WTC11 (cell line): ENCODE data around the gene STON1. TPM values are rescaled to one million over a fixed set of nuclear protein-coding genes. Genes with fewer than 3 reads are reported as not detected.

Experiments
- ATAC-seq: fragments of 200-7000 bp; cut with Tn5 transposase; 2 replicates; pipeline ENCODE4 v1.10.0; 2021; ENCODE audit warnings: mild to moderate bottlenecking, moderate library complexity
- CTCF ChIA-PET: fragments of 300-600 bp; sonication (Branson Sonifier 250); formaldehyde crosslinking; loops from one replicate; lab custom pipeline; 2021; ENCODE audit warnings: antibody characterized with exemption; lab: Charles Lee
- POLR2A ChIA-PET: fragments of 350-600 bp; sonication (Branson Sonifier 250); formaldehyde crosslinking; loops from one replicate; lab custom pipeline; 2021; ENCODE audit warnings: antibody characterized with exemption; lab: Charles Lee
- DNase-seq: peaks from one replicate; pipeline ENCODE4 v3.0.0; 2021; ENCODE audit warnings: low spot score
- H3K27ac Mint-ChIP-seq: 2 replicates; pipeline ENCODE4 v1.8.0; 2021; ENCODE audit warnings: mixed read lengths
- H3K27me3 Mint-ChIP-seq: 2 replicates; pipeline ENCODE4 v1.8.0; 2021; ENCODE audit warnings: low read depth, mild to moderate bottlenecking, moderate library complexity, mixed read lengths
- H3K36me3 Mint-ChIP-seq: 2 replicates; pipeline ENCODE4 v1.8.0; 2021; ENCODE audit warnings: mixed read lengths
- H3K4me1 Mint-ChIP-seq: 2 replicates; pipeline ENCODE4 v1.8.0; 2022; ENCODE audit warnings: mixed read lengths
- H3K4me3 Mint-ChIP-seq: 2 replicates; pipeline ENCODE4 v1.8.0; 2021; ENCODE audit warnings: mild to moderate bottlenecking, moderate library complexity, mixed read lengths
- H3K9me3 Mint-ChIP-seq: 2 replicates; pipeline ENCODE4 v1.8.0; 2021; ENCODE audit warnings: mixed read lengths
- ARID4B ChIP-seq: sonication (generic); formaldehyde crosslinking; IDR thresholded peaks from 2 replicates; pipeline ENCODE4 v1.8.0; 2023; ENCODE audit warnings: missing genetic modification reagents, mild to moderate bottlenecking, borderline replicate concordance
- ATF2 ChIP-seq: sonication (generic); formaldehyde crosslinking; IDR thresholded peaks from 2 replicates; pipeline ENCODE4 v1.8.1; 2022; ENCODE audit warnings: low read depth, missing genetic modification reagents, borderline replicate concordance
- EMX1 ChIP-seq: fragments of 250-450 bp; sonication (Bioruptor Pico); IDR thresholded peaks from 2 replicates; pipeline ENCODE4 v1.8.0; 2021; ENCODE audit warnings: mild to moderate bottlenecking
- ESRRA ChIP-seq: sonication (generic); formaldehyde crosslinking; IDR thresholded peaks from 2 replicates; pipeline ENCODE4 v1.8.1; 2022; ENCODE audit warnings: mild to moderate bottlenecking, missing genetic modification reagents, borderline replicate concordance
- FOXJ3 ChIP-seq: sonication (generic); formaldehyde crosslinking; IDR thresholded peaks from 2 replicates; pipeline ENCODE4 v1.9.0; 2021; ENCODE audit warnings: missing genetic modification reagents, mild to moderate bottlenecking, borderline replicate concordance
- GABPB1 ChIP-seq: sonication (generic); formaldehyde crosslinking; IDR thresholded peaks from 2 replicates; pipeline ENCODE4 v1.8.1; 2023; ENCODE audit warnings: mild to moderate bottlenecking, missing genetic modification reagents
- GRHL2 ChIP-seq: fragments of 250-450 bp; sonication (Bioruptor Pico); IDR thresholded peaks from 2 replicates; pipeline ENCODE4 v1.8.0; 2022; ENCODE audit warnings: mild to moderate bottlenecking, moderate library complexity; ENCODE audit not compliant: insufficient replicate concordance, severe bottlenecking
- GTF2I ChIP-seq: fragments of 250-450 bp; sonication (Bioruptor Pico); conservative IDR thresholded peaks from 2 replicates; pipeline ENCODE4 v1.4.0; 2021; ENCODE audit warnings: mild to moderate bottlenecking
- IRF2 ChIP-seq: sonication (generic); formaldehyde crosslinking; IDR thresholded peaks from 2 replicates; pipeline ENCODE4 v1.8.0; 2022; ENCODE audit warnings: low read depth, missing genetic modification reagents, borderline replicate concordance
- OVOL2 ChIP-seq: fragments of 250-450 bp; sonication (Bioruptor Pico); IDR thresholded peaks from 2 replicates; pipeline ENCODE4 v1.9.0; 2021; ENCODE audit warnings: mild to moderate bottlenecking, borderline replicate concordance
- USF2 ChIP-seq: sonication (generic); formaldehyde crosslinking; IDR thresholded peaks from 2 replicates; pipeline ENCODE4 v1.8.1; 2023; ENCODE audit warnings: mild to moderate bottlenecking, missing genetic modification reagents, moderate library complexity
- ZNF263 ChIP-seq: sonication (generic); formaldehyde crosslinking; IDR thresholded peaks from 2 replicates; pipeline ENCODE4 v1.8.1; 2022; ENCODE audit warnings: low read depth, mild to moderate bottlenecking, moderate library complexity, missing genetic modification reagents
- ZNF416 ChIP-seq: fragments of 250-450 bp; sonication (Bioruptor Pico); IDR thresholded peaks from 2 replicates; pipeline ENCODE4 v1.9.0; 2021; ENCODE audit warnings: mild to moderate bottlenecking, inconsistent platforms
- total RNA-seq: library from RNA; stranded (reverse); gene quantifications from 3 replicates; pipeline ENCODE4 v1.2.3, GENCODE V29; 2021
- TF ChIP-seq, protein P1 (sequence below): fragments of 250-450 bp; sonication (Bioruptor Pico); IDR thresholded peaks from 2 replicates; pipeline ENCODE4 v1.9.0; 2021; ENCODE audit warnings: mild to moderate bottlenecking
- TF ChIP-seq, protein P2 (sequence below): sonication (generic); formaldehyde crosslinking; IDR thresholded peaks from 2 replicates; pipeline ENCODE4 v1.8.1; 2022; ENCODE audit warnings: low read depth, mild to moderate bottlenecking, moderate library complexity, missing genetic modification reagents, borderline replicate concordance
- TF ChIP-seq, protein P3 (sequence below): sonication (generic); formaldehyde crosslinking; IDR thresholded peaks from 2 replicates; pipeline ENCODE4 v1.8.0; 2022; ENCODE audit warnings: mild to moderate bottlenecking, missing genetic modification reagents
- TF ChIP-seq, protein P4 (sequence below): sonication (generic); formaldehyde crosslinking; IDR thresholded peaks from 2 replicates; pipeline ENCODE4 v1.8.0; 2022; ENCODE audit warnings: mild to moderate bottlenecking, missing genetic modification reagents

STON1 gene
- total RNA-seq, 1 experiment from 2014 or later = 11.0 TPM

DNA sequence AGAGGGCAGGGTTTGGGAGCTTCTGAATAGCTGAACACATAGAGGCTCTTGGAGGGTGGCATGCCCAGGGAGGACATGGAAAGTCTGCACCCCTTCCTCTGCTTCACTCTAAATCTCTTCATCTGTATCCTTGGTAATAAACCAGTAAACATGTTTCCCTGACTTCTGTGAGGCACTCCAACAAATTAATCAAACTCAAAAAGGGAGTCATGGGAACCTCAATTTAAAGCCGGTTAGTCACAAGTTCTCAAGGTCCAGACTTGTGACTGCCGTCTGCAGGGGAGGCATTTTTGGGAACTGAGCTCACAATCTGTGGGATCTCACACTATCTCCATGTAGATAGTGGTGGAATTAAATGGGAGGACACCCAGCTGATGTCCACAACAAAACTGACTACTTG is 33.1 kb upstream of the STON1 start (continued):
- TF ChIP-seq ARID4B = no peak
- TF ChIP-seq ZNF263 (CRISPR knock-in tag) = no peak
- TF ChIP-seq, protein P1, sequence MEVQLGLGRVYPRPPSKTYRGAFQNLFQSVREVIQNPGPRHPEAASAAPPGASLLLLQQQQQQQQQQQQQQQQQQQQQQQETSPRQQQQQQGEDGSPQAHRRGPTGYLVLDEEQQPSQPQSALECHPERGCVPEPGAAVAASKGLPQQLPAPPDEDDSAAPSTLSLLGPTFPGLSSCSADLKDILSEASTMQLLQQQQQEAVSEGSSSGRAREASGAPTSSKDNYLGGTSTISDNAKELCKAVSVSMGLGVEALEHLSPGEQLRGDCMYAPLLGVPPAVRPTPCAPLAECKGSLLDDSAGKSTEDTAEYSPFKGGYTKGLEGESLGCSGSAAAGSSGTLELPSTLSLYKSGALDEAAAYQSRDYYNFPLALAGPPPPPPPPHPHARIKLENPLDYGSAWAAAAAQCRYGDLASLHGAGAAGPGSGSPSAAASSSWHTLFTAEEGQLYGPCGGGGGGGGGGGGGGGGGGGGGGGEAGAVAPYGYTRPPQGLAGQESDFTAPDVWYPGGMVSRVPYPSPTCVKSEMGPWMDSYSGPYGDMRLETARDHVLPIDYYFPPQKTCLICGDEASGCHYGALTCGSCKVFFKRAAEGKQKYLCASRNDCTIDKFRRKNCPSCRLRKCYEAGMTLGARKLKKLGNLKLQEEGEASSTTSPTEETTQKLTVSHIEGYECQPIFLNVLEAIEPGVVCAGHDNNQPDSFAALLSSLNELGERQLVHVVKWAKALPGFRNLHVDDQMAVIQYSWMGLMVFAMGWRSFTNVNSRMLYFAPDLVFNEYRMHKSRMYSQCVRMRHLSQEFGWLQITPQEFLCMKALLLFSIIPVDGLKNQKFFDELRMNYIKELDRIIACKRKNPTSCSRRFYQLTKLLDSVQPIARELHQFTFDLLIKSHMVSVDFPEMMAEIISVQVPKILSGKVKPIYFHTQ (CRISPR knock-in tag) = no peak
- TF ChIP-seq, protein P2, sequence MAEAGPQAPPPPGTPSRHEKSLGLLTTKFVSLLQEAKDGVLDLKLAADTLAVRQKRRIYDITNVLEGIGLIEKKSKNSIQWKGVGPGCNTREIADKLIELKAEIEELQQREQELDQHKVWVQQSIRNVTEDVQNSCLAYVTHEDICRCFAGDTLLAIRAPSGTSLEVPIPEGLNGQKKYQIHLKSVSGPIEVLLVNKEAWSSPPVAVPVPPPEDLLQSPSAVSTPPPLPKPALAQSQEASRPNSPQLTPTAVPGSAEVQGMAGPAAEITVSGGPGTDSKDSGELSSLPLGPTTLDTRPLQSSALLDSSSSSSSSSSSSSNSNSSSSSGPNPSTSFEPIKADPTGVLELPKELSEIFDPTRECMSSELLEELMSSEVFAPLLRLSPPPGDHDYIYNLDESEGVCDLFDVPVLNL (CRISPR knock-in tag) = no peak
- TF ChIP-seq ESRRA (CRISPR knock-in tag) = no peak
- TF ChIP-seq OVOL2 = no peak
- no peak for TF ChIP-seq GRHL2 (CRISPR knock-in tag)
- TF ChIP-seq, all 79 proteins: peak for 0

GRCh38 chr2:48504647-48505327 is 25.2 kb upstream of the STON1 start:
- no peaks in the 10 kb centered on the region for H3K9me3 Mint-ChIP-seq
- DNase-seq (no peak), ATAC-seq (no peak)
- H3K27ac Mint-ChIP-seq = peak overlapping the region; percentile 90
- peaks cover 21% of the 10 kb centered on the region for H3K36me3 Mint-ChIP-seq
- ChIA-PET CTCF (interaction anchor here (0.8 kb wide), 1 partner anchor 34 kb away, joined by 3 read pairs; no protein-coding TSS in a partner anchor), POLR2A (no interaction called here)
- H3K4me3 Mint-ChIP-seq = no peak overlapping the region
- H3K4me1 Mint-ChIP-seq = peaks cover 35% of the 10 kb centered on the region
- H3K27me3 Mint-ChIP-seq = no peaks in the 10 kb centered on the region
- no peak for TF ChIP-seq EMX1 (CRISPR knock-in tag)
- TF ChIP-seq, protein P3, sequence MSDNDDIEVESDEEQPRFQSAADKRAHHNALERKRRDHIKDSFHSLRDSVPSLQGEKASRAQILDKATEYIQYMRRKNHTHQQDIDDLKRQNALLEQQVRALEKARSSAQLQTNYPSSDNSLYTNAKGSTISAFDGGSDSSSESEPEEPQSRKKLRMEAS = no peak
- TF ChIP-seq GTF2I (CRISPR knock-in tag) = no peak
- no peak for TF ChIP-seq ATF2
- TF ChIP-seq FOXJ3 (CRISPR knock-in tag) = no peak
- TF ChIP-seq, protein P4, sequence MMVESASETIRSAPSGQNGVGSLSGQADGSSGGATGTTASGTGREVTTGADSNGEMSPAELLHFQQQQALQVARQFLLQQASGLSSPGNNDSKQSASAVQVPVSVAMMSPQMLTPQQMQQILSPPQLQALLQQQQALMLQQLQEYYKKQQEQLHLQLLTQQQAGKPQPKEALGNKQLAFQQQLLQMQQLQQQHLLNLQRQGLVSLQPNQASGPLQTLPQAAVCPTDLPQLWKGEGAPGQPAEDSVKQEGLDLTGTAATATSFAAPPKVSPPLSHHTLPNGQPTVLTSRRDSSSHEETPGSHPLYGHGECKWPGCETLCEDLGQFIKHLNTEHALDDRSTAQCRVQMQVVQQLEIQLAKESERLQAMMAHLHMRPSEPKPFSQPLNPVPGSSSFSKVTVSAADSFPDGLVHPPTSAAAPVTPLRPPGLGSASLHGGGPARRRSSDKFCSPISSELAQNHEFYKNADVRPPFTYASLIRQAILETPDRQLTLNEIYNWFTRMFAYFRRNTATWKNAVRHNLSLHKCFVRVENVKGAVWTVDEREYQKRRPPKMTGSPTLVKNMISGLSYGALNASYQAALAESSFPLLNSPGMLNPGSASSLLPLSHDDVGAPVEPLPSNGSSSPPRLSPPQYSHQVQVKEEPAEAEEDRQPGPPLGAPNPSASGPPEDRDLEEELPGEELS (CRISPR knock-in tag) = no peak
- TF ChIP-seq ZNF416 (CRISPR knock-in tag) = no peak
- TF ChIP-seq IRF2 (CRISPR knock-in tag) = no peak
- TF ChIP-seq USF2 = no peak
- no peak for TF ChIP-seq GABPB1 (CRISPR knock-in tag)
